Common myeloid progenitor, CD34-positive (primary cell): ENCODE results near the gene GNAS.

Experiments
- CTCF ChIA-PET: fragments of 350-600 bp; sonication (Branson Sonifier 250); formaldehyde crosslinking; loops from one replicate; lab custom pipeline; 2021; ENCODE audit warnings: antibody characterized with exemption; lab: Charles Lee
- POLR2A ChIA-PET: fragments of 350-600 bp; sonication (Branson Sonifier 250); formaldehyde crosslinking; loops from one replicate; lab custom pipeline; 2021; ENCODE audit warnings: antibody characterized with exemption; lab: Charles Lee
- DNase-seq, 3 donors: peaks; one replicate each; pipeline versions ENCODE4 v3.0.0 to v3.0.0-alpha.2; 2013
- H3K27ac ChIP-seq, 2 experiments: 1 replicate in 1 of 2; 2 replicates in 1 of 2; pipeline ENCODE4 v1.7.0; 2013; ENCODE audit warnings: inconsistent platforms in 2 of 2, low read length in 2 of 2, mild to moderate bottlenecking in 2 of 2, low read depth in 1 of 2, moderate library complexity in 1 of 2; ENCODE audit not compliant: severe bottlenecking in 2 of 2, insufficient read depth in 1 of 2, poor library complexity in 1 of 2
- H3K27me3 ChIP-seq, 5 experiments: replicated peaks in 2 of 5; 1 replicate in 3 of 5; 2 replicates in 2 of 5; pipeline versions ENCODE4 v1.6.1 to v1.7.0; 2013; ENCODE audit warnings: low read length in 4 of 5, mild to moderate bottlenecking in 2 of 5, moderate library complexity in 2 of 5, inconsistent platforms in 1 of 5; ENCODE audit not compliant: insufficient read depth in 5 of 5, control insufficient read depth in 4 of 5
- H3K36me3 ChIP-seq, 4 experiments: 1 replicate in 2 of 4; 2 replicates in 2 of 4; pipeline versions ENCODE4 v1.6.1 to v1.7.0; 2013; ENCODE audit warnings: low read length in 3 of 4, control low read depth in 1 of 4, mild to moderate bottlenecking in 1 of 4; ENCODE audit not compliant: control insufficient read depth in 4 of 4, insufficient read depth in 4 of 4
- H3K4me1 ChIP-seq, 4 experiments: 1 replicate in 3 of 4; 2 replicates in 1 of 4; pipeline versions ENCODE4 v1.6.1 to v1.7.1; 2013; ENCODE audit warnings: low read length in 3 of 4, mild to moderate bottlenecking in 3 of 4, control low read depth in 1 of 4, inconsistent platforms in 1 of 4, moderate library complexity in 1 of 4; ENCODE audit not compliant: control insufficient read depth in 4 of 4, insufficient read depth in 4 of 4; ENCODE audit errors: control extremely low read depth in 1 of 4
- H3K4me3 ChIP-seq, 7 experiments: 1 replicate in 4 of 7; 2 replicates in 3 of 7; pipeline versions ENCODE4 v1.5.1 to v1.7.0; 2013; ENCODE audit warnings: mild to moderate bottlenecking in 7 of 7, low read length in 6 of 7, moderate library complexity in 6 of 7, inconsistent platforms in 2 of 7, low read depth in 2 of 7, control low read depth in 1 of 7; ENCODE audit not compliant: insufficient read depth in 4 of 7, control insufficient read depth in 1 of 7; ENCODE audit errors: extremely low read depth in 1 of 7
- H3K9me3 ChIP-seq, 5 experiments: 1 replicate in 4 of 5; 2 replicates in 1 of 5; pipeline versions ENCODE4 v1.6.1 to v1.7.1; 2013; ENCODE audit warnings: low read length in 4 of 5, mild to moderate bottlenecking in 2 of 5, inconsistent platforms in 1 of 5, low read depth in 1 of 5, moderate library complexity in 1 of 5; ENCODE audit not compliant: control insufficient read depth in 4 of 5, insufficient read depth in 2 of 5; ENCODE audit errors: control extremely low read depth in 1 of 5
- WGBS: methylation state at CpG from one replicate; pipeline ENCODE4 v1.1.5; 2013; ENCODE audit not compliant: insufficient coverage; 5-methylcytosine and 5-hydroxymethylcytosine counted together

Gene GNAS

GRCh38 chr20:58877976-58878360 is 25.5 kb downstream of the GNAS start:
- no peak overlapping the region for H3K27ac ChIP-seq
- no peaks in the 10 kb centered on the region for H3K9me3 ChIP-seq
- H3K36me3 ChIP-seq = no peaks in the 10 kb centered on the region
- no peaks in the 10 kb centered on the region for H3K27me3 ChIP-seq
- DNase-seq = no peak
- no peak overlapping the region for H3K4me3 ChIP-seq
- POLR2A ChIA-PET = no interaction called here
- CTCF ChIA-PET = no interaction called here
- H3K4me1 ChIP-seq = peaks cover 0 to 7% (median 0%) of the 10 kb centered on the region in 4 experiments
- 92% methylated on average over 1 of the region's 4 CpGs for WGBS

- ChIA-PET CTCF (no interaction called here), POLR2A (no interaction called here)
- Histone ChIP-seq H3K36me3 (no peaks in the 10 kb centered on the region), H3K9me3 (no peaks in the 10 kb centered on the region), H3K27me3 (no peaks in the 10 kb centered on the region), H3K4me1 (peaks cover 0 to 7% (median 0%) of the 10 kb centered on the region in 4 experiments), H3K27ac (no peak overlapping the region), H3K4me3 (no peak overlapping the region)
- 100% methylated on average over 1 of the region's 4 CpGs for WGBS
- no peak for DNase-seq
Observed at GRCh38 chr20:58878399-58878798, 25.9 kb downstream of the GNAS start.

GRCh38 chr20:58880441-58880840 is 27.9 kb downstream of the GNAS start:
- WGBS = 100% methylated on average over 1 of the region's 1 CpG
- Histone ChIP-seq H3K27me3 (no peaks in the 10 kb centered on the region), H3K27ac (no peak overlapping the region), H3K36me3 (no peaks in the 10 kb centered on the region), H3K9me3 (no peaks in the 10 kb centered on the region), H3K4me1 (peaks cover 0 to 7% (median 0%) of the 10 kb centered on the region in 4 experiments), H3K4me3 (no peak overlapping the region)
- no peak for DNase-seq
- CTCF ChIA-PET = interaction anchor here (1.0 kb wide), 1 partner anchor 13 kb away, joined by 3 read pairs; no protein-coding TSS in a partner anchor
- POLR2A ChIA-PET = no interaction called here

DNA sequence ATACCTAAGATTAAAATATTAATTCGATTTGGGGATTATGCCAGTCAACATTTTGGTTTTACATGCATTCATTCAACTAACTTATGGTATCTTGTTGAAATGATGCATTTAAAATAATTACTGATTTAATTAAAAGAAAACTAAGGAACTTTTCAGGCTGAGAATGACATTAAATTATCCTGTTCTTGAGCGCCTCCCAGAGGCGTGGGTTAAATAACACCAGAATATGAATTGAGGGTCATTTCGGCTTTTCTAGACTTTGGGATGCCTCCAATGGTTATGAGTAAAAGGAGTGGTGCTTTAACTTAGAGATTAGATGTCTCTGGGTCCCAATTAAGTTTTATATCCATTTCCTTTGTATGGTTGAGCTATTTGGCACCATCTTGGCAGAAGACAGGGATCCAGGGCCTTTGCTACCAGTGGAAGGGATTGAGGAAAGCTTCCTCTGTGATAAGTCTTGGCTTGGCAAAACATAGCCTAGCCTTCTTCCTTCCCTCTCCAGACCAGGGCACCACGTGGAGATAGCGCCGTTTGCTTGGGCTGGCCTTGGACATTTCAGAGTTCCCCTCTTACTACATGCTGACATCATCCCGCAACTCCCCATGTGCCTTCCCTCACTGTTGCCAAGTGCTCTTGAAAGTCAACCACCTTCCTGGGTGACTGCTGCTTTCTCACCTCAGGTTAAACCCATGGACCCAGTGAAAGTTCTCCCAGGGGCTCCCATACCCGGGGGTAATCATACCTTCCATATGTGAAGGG is 28.7 kb downstream of the GNAS start:
- Histone ChIP-seq H3K4me1 (peaks cover 0 to 7% (median 0%) of the 10 kb centered on the region in 4 experiments), H3K36me3 (no peaks in the 10 kb centered on the region), H3K27me3 (no peaks in the 10 kb centered on the region), H3K4me3 (no peak overlapping the region), H3K9me3 (no peaks in the 10 kb centered on the region), H3K27ac (no peak overlapping the region)
- ChIA-PET CTCF (no interaction called here), POLR2A (no interaction called here)
- no peak for DNase-seq
- WGBS = 91% methylated on average over 8 of the region's 9 CpGs

DNA sequence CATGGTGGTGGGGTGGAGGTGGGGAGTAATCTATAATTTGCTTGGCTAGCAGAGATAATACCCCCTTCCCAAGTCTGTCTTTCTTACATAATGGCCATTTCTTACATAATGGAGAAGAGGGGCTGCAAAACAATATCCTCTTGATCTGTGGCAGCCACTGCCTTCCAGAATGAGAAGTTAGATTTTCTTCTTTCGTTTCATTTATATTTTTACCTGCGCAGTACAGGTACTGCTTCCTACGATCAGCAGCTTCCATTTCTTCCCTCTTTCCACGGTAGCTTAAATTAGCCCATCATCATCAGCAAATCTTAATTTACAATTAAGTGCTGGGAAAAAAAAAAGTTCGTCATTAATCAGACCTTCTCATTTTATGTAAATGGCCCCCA is 30.2 kb downstream of the GNAS start:
- H3K4me1 ChIP-seq = peaks cover 0 to 8% (median under 1%) of the 10 kb centered on the region in 4 experiments
- 85% methylated on average over 4 of the region's 5 CpGs for WGBS
- POLR2A ChIA-PET = no interaction called here

GRCh38 chr20:58883241-58883691 is 30.8 kb downstream of the GNAS start:
- Histone ChIP-seq H3K9me3 (no peaks in the 10 kb centered on the region), H3K4me1 (peaks cover 3 to 8% (median 6%) of the 10 kb centered on the region in 4 experiments), H3K4me3 (no peak overlapping the region), H3K27ac (no peak overlapping the region), H3K27me3 (no peaks in the 10 kb centered on the region), H3K36me3 (no peaks in the 10 kb centered on the region)
- POLR2A ChIA-PET = no interaction called here
- DNase-seq = no peak
- WGBS = 100% methylated on average over 6 of the region's 9 CpGs
- CTCF ChIA-PET = interaction anchor here (0.7 to 1.2 kb wide), 3 partner anchors 8 to 22 kb away, joined by 3 to 4 read pairs (median 3); no protein-coding TSS in a partner anchor

More for the DNA sequence above, 30.2 kb downstream of the GNAS start:
- H3K27me3 ChIP-seq = no peaks in the 10 kb centered on the region
- H3K36me3 ChIP-seq = no peaks in the 10 kb centered on the region
- no peak for DNase-seq
- H3K27ac ChIP-seq = no peak overlapping the region
- H3K9me3 ChIP-seq = no peaks in the 10 kb centered on the region
- H3K4me3 ChIP-seq = no peak overlapping the region
- CTCF ChIA-PET = interaction anchor here (0.7 to 1.2 kb wide), 2 partner anchors 18 to 22 kb away, joined by 3 read pairs; no protein-coding TSS in a partner anchor

- Histone ChIP-seq H3K36me3 (no peaks in the 10 kb centered on the region), H3K27ac (no peak overlapping the region), H3K4me3 (no peak overlapping the region), H3K4me1 (peaks cover 3 to 11% (median 8%) of the 10 kb centered on the region in 4 experiments), H3K27me3 (no peaks in the 10 kb centered on the region), H3K9me3 (no peaks in the 10 kb centered on the region)
- CTCF ChIA-PET = interaction anchor here (1.2 kb wide), 1 partner anchor 22 kb away, joined by 3 read pairs; no protein-coding TSS in a partner anchor
- 53% methylated on average over 3 of the region's 3 CpGs for WGBS
- POLR2A ChIA-PET = interaction anchor here (0.9 kb wide), 1 partner anchor 102 kb away, joined by 3 read pairs; no protein-coding TSS in a partner anchor
- no peak for DNase-seq
Observed at GRCh38 chr20:58884966-58885365, 32.5 kb downstream of the GNAS start.
